ENCODE data around the gene PHF19.

GRCh38 chr9:120892748-120893610 is 16.0 kb upstream of the PHF19 start:
- TF ChIP-seq POLR2A (IDR thresholded peaks at IDR 0.05; ENCODE audit: low read length) (no peak), GATA1 (IDR thresholded peaks at IDR 0.05; ENCODE audit: low read depth, low read length) (no peak)
